Caco-2 (cell line): ENCODE measurements around the gene TMEM115. TPM values are rescaled to one million over a fixed set of nuclear protein-coding genes. Genes with fewer than 3 reads are reported as not detected.

ENCODE experiments used
- BruUV-seq: library from RNA; stranded (reverse); fragments of 400-500 nt; replicated peaks from 2 replicates; lab custom pipeline; 2021; lab: Mats Ljungman, UMichigan
- CTCF ChIA-PET: fragments of 300-600 bp; sonication (Branson Sonifier 250); formaldehyde crosslinking; loops from one replicate; lab custom pipeline; 2022; ENCODE audit warnings: antibody characterized with exemption; lab: Charles Lee
- POLR2A ChIA-PET: fragments of 300-600 bp; sonication (Branson Sonifier 250); formaldehyde crosslinking; loops from one replicate; lab custom pipeline; 2022; ENCODE audit warnings: antibody characterized with exemption; lab: Charles Lee
- DNase-seq, 2 experiments: peaks; one replicate each; pipeline versions ENCODE4 v3.0.0 to v3.0.0-alpha.2; 2020 to 2022
- H3K27me3 ChIP-seq: replicated peaks from 2 replicates; pipeline ENCODE4 v1.6.0; 2011; ENCODE audit warnings: low read length; ENCODE audit not compliant: control insufficient read depth, insufficient read depth
- H3K36me3 ChIP-seq: 2 replicates; pipeline ENCODE4 v1.5.1; 2011; ENCODE audit warnings: low read length; ENCODE audit not compliant: control insufficient read depth, insufficient read depth
- H3K4me1 ChIP-seq: fragments of 250-450 bp; sonication (Bioruptor Pico); 2 replicates; pipeline ENCODE4 v1.5.1; 2020; ENCODE audit warnings: mild to moderate bottlenecking
- H3K4me3 ChIP-seq: 2 replicates; pipeline ENCODE4 v1.5.1; 2011; ENCODE audit warnings: low read depth, mild to moderate bottlenecking, control low read depth, low read length
- H3K9me3 ChIP-seq: fragments of 250-450 bp; sonication (Bioruptor Pico); 2 replicates; pipeline ENCODE4 v1.5.1; 2020; ENCODE audit warnings: mild to moderate bottlenecking, moderate library complexity
- H3K27ac Mint-ChIP-seq: one replicate; pipeline ENCODE4 v1.8.0; 2022; ENCODE audit warnings: mixed read lengths; ENCODE audit not compliant: unreplicated experiment
- H3K27me3 Mint-ChIP-seq: one replicate; pipeline ENCODE4 v1.8.0; 2022; ENCODE audit warnings: mixed read lengths; ENCODE audit not compliant: insufficient read depth, unreplicated experiment
- H3K36me3 Mint-ChIP-seq: one replicate; pipeline ENCODE4 v1.8.0; 2022; ENCODE audit warnings: mild to moderate bottlenecking, mixed read lengths; ENCODE audit not compliant: insufficient read depth, unreplicated experiment
- H3K4me1 Mint-ChIP-seq: one replicate; pipeline ENCODE4 v1.8.0; 2022; ENCODE audit warnings: low read depth, mixed read lengths; ENCODE audit not compliant: unreplicated experiment
- H3K4me3 Mint-ChIP-seq: one replicate; pipeline ENCODE4 v1.8.0; 2022; ENCODE audit warnings: mild to moderate bottlenecking, moderate library complexity, mixed read lengths; ENCODE audit not compliant: unreplicated experiment
- H3K9me3 Mint-ChIP-seq: one replicate; pipeline ENCODE4 v1.8.0; 2022; ENCODE audit warnings: mixed read lengths; ENCODE audit not compliant: unreplicated experiment
- CTCF ChIP-seq, 2 experiments: fragments of 200-600 bp in 1 of 2; IDR thresholded peaks; 1 replicate in 1 of 2; 2 replicates in 1 of 2; pipeline versions ENCODE4 v1.5.1 to v1.8.0; 2011 to 2022; ENCODE audit warnings: antibody characterized with exemption in 1 of 2, control low read depth in 1 of 2, inconsistent platforms in 1 of 2, low read depth in 1 of 2, low read length in 1 of 2, mild to moderate bottlenecking in 1 of 2, moderate library complexity in 1 of 2; ENCODE audit not compliant: insufficient read depth in 1 of 2, severe bottlenecking in 1 of 2, unreplicated experiment in 1 of 2
- intact Hi-C: fragments of 100-400 bp; cut with micrococcal nuclease; formaldehyde crosslinking; loops from one replicate; pipeline ENCODE4 v1.10.0; 2022; ENCODE audit not compliant: unreplicated experiment
- total RNA-seq: library from RNA; stranded (reverse); gene quantifications from 2 replicates; pipeline ENCODE4 v1.2.3, GENCODE V29; 2022

Gene TMEM115
- total RNA-seq, 1 experiment from 2014 or later: 23.9 TPM

- POLR2A ChIA-PET: interaction anchor here (1.2 kb wide), 1 partner anchor 19 kb away, joined by 3 read pairs; no protein-coding TSS in a partner anchor
- BruUV-seq: no TSS peak
These were observed 3.3 kb downstream of the TMEM115 start for GRCh38 chr3:50355829-50356552.

DNA sequence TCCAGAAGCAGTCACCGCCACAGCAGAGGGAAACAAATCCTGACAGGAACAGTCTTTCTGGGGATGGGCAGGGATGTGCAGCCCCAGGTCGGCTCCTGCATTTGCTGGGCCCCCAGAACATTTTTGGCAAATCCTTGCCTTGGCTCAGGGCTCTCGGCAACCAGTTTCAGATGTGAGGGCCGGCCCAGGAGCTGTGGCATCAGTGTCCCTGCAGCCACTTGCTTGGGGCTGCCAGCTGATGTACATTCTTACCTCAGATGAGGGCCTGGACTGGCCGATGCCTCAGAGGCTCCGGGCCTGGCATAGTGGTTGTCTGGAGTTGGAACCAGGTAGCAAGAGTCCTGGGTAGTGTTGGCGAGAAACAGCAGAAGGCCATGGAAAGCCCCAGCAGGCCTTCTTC lies 4.5 kb downstream of the TMEM115 start:
- Mint-ChIP-seq H3K36me3 (peaks cover 46% of the 10 kb centered on the region), H3K27me3 (no peaks in the 10 kb centered on the region), H3K4me1 (peaks cover 11% of the 10 kb centered on the region), H3K9me3 (no peaks in the 10 kb centered on the region), H3K27ac (no peak overlapping the region), H3K4me3 (no peak overlapping the region)
- ChIA-PET POLR2A (no interaction called here), CTCF (no interaction called here)
- Histone ChIP-seq H3K4me3 (no peak overlapping the region), H3K4me1 (peaks cover 25% of the 10 kb centered on the region), H3K36me3 (peaks cover 1% of the 10 kb centered on the region; the same call in 1 of the 2 replicates), H3K27me3 (no peaks in the 10 kb centered on the region), H3K9me3 (no peaks in the 10 kb centered on the region)
- no peak for TF ChIP-seq CTCF (IDR thresholded peaks at IDR 0.05; ENCODE audit: insufficient read depth in 1 of 2, low read depth in 1 of 2, low read length in 1 of 2, severe bottlenecking in 1 of 2, unreplicated experiment in 1 of 2)
- intact Hi-C loops: loop anchor here (5.0 kb wide), 1 partner anchor 257 kb away; the partner anchor contains the start of gene CISH
- no peak for DNase-seq
- no TSS peak for BruUV-seq

More at GRCh38 chr3:50355829-50356552, 3.3 kb downstream of the TMEM115 start:
- Mint-ChIP-seq H3K9me3 (no peaks in the 10 kb centered on the region), H3K27ac (no peak overlapping the region), H3K4me1 (peaks cover 11% of the 10 kb centered on the region), H3K27me3 (no peaks in the 10 kb centered on the region), H3K4me3 (no peak overlapping the region), H3K36me3 (peaks cover 35% of the 10 kb centered on the region)
- H3K4me3 ChIP-seq: no peak overlapping the region
- H3K27me3 ChIP-seq: no peaks in the 10 kb centered on the region
- H3K36me3 ChIP-seq: peaks cover 1% of the 10 kb centered on the region; the same call in 1 of the 2 replicates
- CTCF ChIA-PET: no interaction called here
- H3K9me3 ChIP-seq: no peaks in the 10 kb centered on the region
- DNase-seq: no peak
- intact Hi-C loops: no loop called here
- peaks cover 25% of the 10 kb centered on the region for H3K4me1 ChIP-seq
- no peak for TF ChIP-seq CTCF (IDR thresholded peaks at IDR 0.05; ENCODE audit: insufficient read depth in 1 of 2, low read depth in 1 of 2, low read length in 1 of 2, severe bottlenecking in 1 of 2, unreplicated experiment in 1 of 2)

GRCh38 chr3:50354186-50354764 lies 5.0 kb downstream of the TMEM115 start:
- BruUV-seq: no TSS peak
- Histone ChIP-seq H3K4me1 (peaks cover 25% of the 10 kb centered on the region), H3K36me3 (peaks cover 1% of the 10 kb centered on the region; the same call in 1 of the 2 replicates), H3K9me3 (no peaks in the 10 kb centered on the region), H3K27me3 (no peaks in the 10 kb centered on the region), H3K4me3 (no peak overlapping the region)
- DNase-seq: no peak
- H3K9me3 Mint-ChIP-seq: no peaks in the 10 kb centered on the region
- no peak overlapping the region for H3K4me3 Mint-ChIP-seq
- intact Hi-C loops: loop anchor here (5.0 kb wide), 1 partner anchor 258 kb away; the partner anchor contains the start of gene CISH
- POLR2A ChIA-PET: interaction anchor here (0.6 kb wide), 1 partner anchor 198 kb away, joined by 3 read pairs; no protein-coding TSS in a partner anchor
- H3K27ac Mint-ChIP-seq: no peak overlapping the region
- CTCF ChIA-PET: interaction anchor here (1.0 kb wide), 1 partner anchor 17 kb away, joined by 3 read pairs; no protein-coding TSS in a partner anchor
- H3K27me3 Mint-ChIP-seq: no peaks in the 10 kb centered on the region
- no peak for TF ChIP-seq CTCF (IDR thresholded peaks at IDR 0.05; ENCODE audit: insufficient read depth in 1 of 2, low read depth in 1 of 2, low read length in 1 of 2, severe bottlenecking in 1 of 2, unreplicated experiment in 1 of 2)
- peaks cover 44% of the 10 kb centered on the region for H3K36me3 Mint-ChIP-seq
- peaks cover 11% of the 10 kb centered on the region for H3K4me1 Mint-ChIP-seq
